ENCODE data around the gene AGBL5. TPM values are rescaled to one million over a fixed set of nuclear protein-coding genes. Genes with fewer than 3 reads are reported as not detected.

The AGBL5 gene
- total RNA-seq, 1 donor from 2014 or later: 24.3 TPM

- DNase-seq (ENCODE audit: low read depth, low spot score): no peak
Observed at GRCh38 chr2:27024188-27024587, 27.3 kb upstream of the AGBL5 start.

- DNase-seq (ENCODE audit: low read depth, low spot score): no peak
Observed at GRCh38 chr2:27024812-27025211, 26.7 kb upstream of the AGBL5 start.

GRCh38 chr2:27025281-27025800, 26.1 kb upstream of the AGBL5 start:
- DNase-seq (ENCODE audit: low read depth, low spot score): no peak

GRCh38 chr2:27025861-27026851, 25.3 kb upstream of the AGBL5 start:
- no peak for DNase-seq (ENCODE audit: low read depth, low spot score)

GRCh38 chr2:27027211-27027651, 24.2 kb upstream of the AGBL5 start:
- DNase-seq (ENCODE audit: low read depth, low spot score): no peak

- no peak for DNase-seq (ENCODE audit: low read depth, low spot score)
Observed at GRCh38 chr2:27029051-27029450, 22.4 kb upstream of the AGBL5 start.

GRCh38 chr2:27032495-27033252, 18.8 kb upstream of the AGBL5 start, which contains the start of gene TMEM214:
TSS of gene TMEM214 (plus strand) at chr2:27032965. CDS start at chr2:27033016, 51 bp downstream.
- DNase-seq (ENCODE audit: low read depth, low spot score): peak; percentile 67

- no peak for DNase-seq (ENCODE audit: low read depth, low spot score)
Observed at GRCh38 chr2:27033253-27033852, 18.1 kb upstream of the AGBL5 start.

- DNase-seq (ENCODE audit: low read depth, low spot score): no peak
Observed at GRCh38 chr2:27038012-27038411, 13.5 kb upstream of the AGBL5 start.

- DNase-seq (ENCODE audit: low read depth, low spot score): no peak
Observed at GRCh38 chr2:27038631-27039339, 12.7 kb upstream of the AGBL5 start.

- no peak for DNase-seq (ENCODE audit: low read depth, low spot score)
Observed at GRCh38 chr2:27039426-27039825, 12.0 kb upstream of the AGBL5 start.

- DNase-seq (ENCODE audit: low read depth, low spot score): no peak
Observed at GRCh38 chr2:27039871-27040270, 11.6 kb upstream of the AGBL5 start.

- DNase-seq (ENCODE audit: low read depth, low spot score): no peak
Observed at GRCh38 chr2:27040282-27040681, 11.2 kb upstream of the AGBL5 start.

GRCh38 chr2:27041752-27042151, 9.7 kb upstream of the AGBL5 start:
- DNase-seq (ENCODE audit: low read depth, low spot score): no peak

- no peak for DNase-seq (ENCODE audit: low read depth, low spot score)
Observed at GRCh38 chr2:27042159-27042661, 9.3 kb upstream of the AGBL5 start.

- DNase-seq (ENCODE audit: low read depth, low spot score): no peak
Observed at GRCh38 chr2:27042985-27043634, 8.4 kb upstream of the AGBL5 start.

- DNase-seq (ENCODE audit: low read depth, low spot score): no peak
Observed at GRCh38 chr2:27049422-27050280, 1.8 kb upstream of the AGBL5 start.

- peak; percentile 67 for DNase-seq (ENCODE audit: low read depth, low spot score)
Observed at GRCh38 chr2:27050281-27050995, 1.0 kb upstream of the AGBL5 start.
